ENCODE results near the gene SLC6A7.

SLC6A7 gene

DNA sequence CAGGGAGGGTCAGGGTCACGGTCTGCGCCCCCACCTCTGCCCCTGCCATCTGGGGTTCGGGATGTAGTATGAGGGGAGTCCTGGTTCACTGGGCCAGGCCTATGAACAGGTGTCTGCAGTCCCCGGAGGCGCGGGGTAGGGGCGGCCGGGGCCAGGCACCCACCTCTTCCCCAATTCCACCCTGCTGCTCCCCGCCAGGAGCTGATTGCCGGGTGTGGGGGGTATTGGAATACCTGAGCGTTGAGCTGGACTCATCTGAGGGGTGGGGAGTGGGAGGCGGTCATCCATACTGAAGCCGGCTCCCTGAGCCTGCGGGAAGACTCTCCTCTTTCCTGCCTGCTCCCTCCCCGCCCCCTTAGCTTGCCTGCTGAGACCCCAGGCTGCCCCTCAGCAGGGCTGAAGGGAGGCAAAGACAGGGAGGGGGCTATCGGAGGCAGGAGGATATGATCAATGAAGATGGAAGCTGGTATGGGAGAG lies 679 bp downstream of the SLC6A7 start:
- DNase-seq (ENCODE audit: low read depth in 4 of 4, low spot score in 1 of 4), result no peak

DNA sequence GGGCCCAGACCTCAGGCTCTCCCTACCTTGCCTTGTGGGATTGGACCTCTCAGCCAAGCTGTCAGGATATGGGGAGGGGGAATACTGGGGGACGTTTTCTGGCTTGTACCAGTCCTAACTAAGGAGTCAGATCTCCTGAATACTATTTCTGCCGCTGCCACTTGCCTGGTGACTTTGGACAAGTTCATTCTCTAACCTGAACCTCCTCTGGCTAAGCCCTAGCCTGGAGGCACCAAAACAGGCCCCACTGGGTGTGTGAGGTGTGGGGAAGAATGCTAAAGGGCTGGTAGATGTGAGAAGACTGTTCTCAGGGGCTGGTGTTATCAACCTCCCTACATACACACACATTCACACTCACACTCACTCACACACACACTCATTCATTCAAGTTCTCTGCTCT lies 1.1 kb downstream of the SLC6A7 start:
- DNase-seq (ENCODE audit: low read depth in 4 of 4, low spot score in 1 of 4), result no peak

DNA sequence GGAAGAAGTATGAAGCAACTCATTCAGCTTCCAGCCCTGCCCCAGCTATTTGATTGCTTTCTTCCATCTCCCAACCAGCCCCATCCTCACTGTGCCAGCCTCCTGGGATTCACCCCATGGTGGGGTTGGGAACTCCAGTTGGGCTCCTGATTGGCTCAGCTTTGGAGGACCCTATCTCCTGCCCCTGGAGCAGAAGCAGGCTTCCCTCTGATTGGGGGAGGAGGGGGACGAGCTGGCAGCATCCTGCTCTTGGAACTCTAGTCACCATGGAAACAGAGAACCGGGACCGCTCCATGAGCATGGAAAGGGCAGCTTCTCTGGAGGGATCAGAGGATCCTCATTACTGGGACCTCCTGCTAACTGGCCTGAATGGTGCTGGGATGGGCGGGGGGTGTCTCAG lies 2.6 kb downstream of the SLC6A7 start:
- no peak for DNase-seq (ENCODE audit: low read depth in 4 of 4, low spot score in 1 of 4)

DNA sequence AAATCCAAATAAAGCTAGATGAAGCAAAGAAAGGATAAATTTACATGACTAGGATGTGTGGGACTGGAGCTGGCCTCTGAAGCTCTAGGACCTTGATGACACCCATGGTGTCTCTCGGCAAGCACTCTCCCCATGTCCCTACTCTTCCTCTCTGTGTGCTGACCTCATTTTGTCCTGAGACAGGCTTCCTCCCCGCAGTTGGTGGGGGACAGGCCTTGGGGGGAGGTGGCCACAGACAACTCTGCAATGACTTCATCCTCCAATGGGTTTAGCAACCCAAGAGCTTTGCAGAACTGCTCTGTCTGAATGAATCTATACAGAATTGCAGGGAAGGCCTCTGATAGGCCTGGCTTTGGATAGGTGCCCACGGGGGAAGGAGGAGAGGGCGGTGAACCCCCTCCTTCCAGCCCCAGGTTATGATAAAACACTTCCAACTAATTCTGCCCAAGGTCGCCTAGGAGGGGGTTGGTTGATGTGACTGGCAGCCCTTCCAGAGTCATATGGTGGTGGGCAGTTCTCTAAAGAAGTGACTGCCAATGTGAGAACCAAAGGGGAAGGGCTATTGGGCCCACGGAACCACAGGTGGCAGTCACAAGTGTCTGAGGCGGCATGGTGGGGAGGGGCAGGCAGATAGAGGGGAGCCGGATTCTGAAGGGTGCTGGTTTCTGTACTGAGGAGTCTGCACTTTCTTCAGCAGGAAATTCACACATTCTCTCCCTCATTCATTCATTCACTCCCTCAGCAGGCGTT lies 6.0 kb downstream of the SLC6A7 start:
- DNase-seq (ENCODE audit: low read depth in 4 of 4, low spot score in 1 of 4), result no peak

DNA sequence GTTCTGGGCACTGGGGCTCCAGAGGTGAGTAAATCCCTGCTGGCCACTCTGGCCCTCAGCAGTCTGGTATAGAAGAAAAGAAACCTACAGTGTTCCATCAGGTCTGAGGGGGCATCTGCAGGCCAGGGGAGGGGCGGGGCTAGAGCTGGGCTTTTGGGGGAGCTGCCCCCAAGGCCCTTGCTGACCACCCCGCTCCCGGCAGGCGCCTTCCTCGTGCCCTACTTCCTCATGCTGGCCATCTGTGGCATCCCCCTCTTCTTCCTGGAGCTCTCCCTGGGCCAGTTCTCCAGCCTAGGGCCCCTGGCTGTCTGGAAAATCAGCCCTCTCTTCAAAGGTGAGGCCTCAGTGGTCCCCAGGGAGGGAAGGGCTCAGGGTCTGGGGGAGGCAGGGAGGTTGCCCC lies 6.7 kb downstream of the SLC6A7 start:
- DNase-seq (ENCODE audit: low read depth in 4 of 4, low spot score in 1 of 4), result no peak

DNA sequence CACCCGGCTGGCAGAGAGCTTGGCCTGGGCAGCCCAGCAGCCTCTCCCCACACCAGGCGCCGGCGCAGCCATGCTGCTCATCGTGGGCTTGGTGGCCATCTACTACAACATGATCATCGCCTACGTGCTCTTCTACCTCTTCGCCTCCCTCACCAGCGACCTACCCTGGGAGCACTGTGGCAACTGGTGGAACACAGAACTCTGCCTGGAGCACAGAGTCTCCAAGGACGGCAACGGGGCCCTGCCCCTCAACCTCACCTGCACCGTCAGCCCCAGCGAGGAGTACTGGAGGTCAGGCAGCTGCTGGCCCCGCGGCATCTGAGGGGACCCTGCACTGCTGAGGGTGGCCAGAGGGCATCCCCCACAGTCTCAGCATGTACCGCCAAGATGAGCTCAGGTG lies 7.1 kb downstream of the SLC6A7 start:
- no peak for DNase-seq (ENCODE audit: low read depth in 4 of 4, low spot score in 1 of 4)

DNA sequence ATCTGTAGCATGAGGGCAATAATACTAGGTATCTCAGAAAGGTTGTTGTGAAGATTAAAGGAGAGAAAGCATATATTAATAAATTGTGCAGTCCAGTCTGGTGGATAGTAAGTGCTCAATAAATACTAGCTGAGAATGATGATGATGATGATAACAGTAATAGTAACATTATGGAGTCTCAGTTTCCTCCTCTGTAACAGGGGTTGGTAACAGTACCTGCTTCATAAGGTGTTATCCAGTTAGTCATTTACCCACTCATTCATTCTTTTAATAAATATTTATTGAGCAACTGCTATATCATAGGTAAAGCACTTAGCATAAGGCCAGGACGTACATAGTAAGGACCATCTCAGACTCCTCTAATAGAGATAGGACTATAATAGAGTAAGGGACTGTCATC lies 7.6 kb downstream of the SLC6A7 start:
- no peak for DNase-seq (ENCODE audit: low read depth in 4 of 4, low spot score in 1 of 4)

DNA sequence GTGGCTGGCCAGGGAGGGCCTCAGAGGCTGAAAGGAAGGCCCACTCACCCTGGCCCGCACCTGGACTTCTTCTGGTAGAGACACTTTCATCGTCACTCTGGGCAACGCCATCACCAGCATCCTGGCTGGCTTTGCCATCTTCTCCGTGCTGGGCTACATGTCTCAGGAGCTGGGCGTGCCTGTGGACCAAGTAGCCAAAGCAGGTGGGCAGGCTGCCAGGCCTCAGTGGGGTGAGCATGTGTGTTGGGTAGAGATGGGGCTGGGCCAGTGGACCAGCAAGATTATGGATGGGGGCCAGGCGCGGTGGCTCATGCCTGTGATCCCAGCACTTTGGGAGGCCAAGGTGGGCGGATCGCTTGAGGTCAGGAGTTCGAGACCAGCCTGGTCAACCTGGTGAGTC lies 12.6 kb downstream of the SLC6A7 start:
- no peak for DNase-seq (ENCODE audit: low read depth in 4 of 4, low spot score in 1 of 4)

DNA sequence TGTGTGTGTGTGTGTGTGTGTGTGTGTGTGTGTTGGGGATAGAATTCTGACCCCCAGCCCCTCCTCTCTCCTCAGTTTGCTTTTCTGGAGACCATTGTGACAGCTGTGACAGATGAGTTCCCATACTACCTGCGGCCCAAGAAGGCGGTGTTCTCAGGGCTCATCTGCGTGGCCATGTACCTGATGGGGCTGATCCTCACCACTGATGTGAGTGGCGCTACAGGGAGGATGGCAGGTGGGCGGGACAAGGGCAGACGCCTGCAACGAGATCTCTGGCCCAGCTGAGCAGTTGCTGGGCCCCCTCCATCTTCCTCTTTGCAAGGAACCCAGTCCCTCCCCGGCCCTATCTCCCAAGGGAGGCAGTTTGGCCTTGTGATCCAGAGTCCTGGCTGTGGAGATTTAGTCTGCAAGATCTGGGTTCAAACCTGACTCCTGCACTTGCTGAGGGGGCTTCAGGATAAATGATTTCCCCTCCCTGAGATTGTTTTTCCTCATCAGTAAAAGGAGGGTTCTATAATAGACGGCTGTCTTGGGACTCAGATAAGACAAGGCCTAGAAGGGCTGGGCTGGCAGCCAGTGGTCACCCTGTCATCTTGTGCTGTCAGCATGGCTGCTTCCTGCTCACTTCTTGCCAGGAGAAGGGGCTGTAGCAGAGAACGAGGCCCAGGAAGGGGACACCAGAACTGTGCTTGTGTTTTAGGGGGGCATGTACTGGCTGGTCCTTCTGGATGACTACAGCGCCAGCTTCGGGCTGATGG lies 14.1 kb downstream of the SLC6A7 start:
- no peak for DNase-seq (ENCODE audit: low read depth in 4 of 4, low spot score in 1 of 4)

DNA sequence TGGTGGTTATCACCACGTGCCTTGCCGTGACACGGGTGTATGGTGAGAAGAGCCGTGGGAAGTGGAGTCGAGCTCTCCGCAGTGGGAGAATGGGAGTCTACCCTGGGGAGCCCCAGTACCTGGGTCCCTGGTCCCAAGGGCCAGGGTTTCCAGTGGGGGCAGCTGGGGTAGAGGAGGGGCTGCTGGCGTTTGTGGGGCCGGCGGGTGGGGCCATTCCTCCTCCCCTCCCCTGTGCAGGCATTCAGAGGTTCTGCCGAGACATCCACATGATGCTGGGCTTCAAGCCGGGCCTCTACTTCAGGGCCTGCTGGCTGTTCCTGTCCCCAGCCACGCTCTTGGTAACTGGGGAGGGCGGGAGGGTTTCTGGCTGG lies 14.7 kb downstream of the SLC6A7 start:
- no peak for DNase-seq (ENCODE audit: low read depth in 4 of 4, low spot score in 1 of 4)

DNA sequence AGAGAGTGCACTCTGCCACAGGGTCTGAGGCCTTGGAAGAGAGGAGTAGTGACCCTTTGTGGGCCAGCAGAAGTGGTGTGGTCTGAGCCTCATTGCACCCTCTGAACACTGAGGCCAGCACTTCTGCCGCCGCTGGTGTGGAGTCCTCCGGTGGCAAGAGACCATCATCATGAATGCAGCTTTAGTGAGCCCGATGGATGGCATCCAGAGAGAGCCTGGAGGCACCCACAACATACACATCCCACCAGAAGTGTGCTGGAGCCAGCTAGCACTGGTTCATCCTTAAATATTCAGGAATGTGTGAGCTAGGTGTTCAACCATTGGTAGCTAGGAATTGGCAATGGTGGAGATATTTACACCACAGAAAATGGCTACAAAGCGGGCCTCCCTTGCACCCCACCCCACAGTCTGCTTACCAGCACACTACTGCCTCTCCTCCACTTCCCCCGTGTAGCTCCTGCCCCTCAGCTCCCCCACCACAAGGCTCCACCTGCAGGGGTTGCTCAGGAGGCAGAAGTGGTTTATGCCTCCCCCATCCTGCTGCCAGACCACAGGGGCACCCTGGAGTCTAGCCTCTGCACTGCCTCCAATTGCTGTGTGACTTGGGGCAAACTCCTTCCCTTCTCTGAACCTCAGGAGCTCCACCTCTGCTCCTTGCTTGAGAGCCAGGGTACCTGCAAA lies 16.4 kb downstream of the SLC6A7 start:
- DNase-seq (ENCODE audit: low read depth in 4 of 4, low spot score in 1 of 4), result no peak

DNA sequence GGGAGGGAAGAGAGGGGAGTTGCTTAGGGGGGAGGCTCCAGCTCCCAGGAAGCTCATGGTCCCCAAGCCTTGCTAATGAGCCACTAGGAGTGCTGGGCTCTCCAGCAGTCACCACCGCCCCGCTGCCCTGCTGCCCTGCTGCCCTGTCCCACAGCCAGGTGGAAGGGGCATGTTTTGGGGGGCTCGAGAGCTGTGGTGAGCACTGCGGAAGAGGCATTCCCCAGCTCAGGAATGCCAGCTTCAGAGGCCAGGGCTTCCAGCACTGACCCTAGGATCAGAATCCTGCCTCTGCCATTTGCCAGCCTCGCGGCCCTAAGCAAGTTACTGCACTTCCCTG lies 16.9 kb downstream of the SLC6A7 start:
- no peak for DNase-seq (ENCODE audit: low read depth in 4 of 4, low spot score in 1 of 4)

DNA sequence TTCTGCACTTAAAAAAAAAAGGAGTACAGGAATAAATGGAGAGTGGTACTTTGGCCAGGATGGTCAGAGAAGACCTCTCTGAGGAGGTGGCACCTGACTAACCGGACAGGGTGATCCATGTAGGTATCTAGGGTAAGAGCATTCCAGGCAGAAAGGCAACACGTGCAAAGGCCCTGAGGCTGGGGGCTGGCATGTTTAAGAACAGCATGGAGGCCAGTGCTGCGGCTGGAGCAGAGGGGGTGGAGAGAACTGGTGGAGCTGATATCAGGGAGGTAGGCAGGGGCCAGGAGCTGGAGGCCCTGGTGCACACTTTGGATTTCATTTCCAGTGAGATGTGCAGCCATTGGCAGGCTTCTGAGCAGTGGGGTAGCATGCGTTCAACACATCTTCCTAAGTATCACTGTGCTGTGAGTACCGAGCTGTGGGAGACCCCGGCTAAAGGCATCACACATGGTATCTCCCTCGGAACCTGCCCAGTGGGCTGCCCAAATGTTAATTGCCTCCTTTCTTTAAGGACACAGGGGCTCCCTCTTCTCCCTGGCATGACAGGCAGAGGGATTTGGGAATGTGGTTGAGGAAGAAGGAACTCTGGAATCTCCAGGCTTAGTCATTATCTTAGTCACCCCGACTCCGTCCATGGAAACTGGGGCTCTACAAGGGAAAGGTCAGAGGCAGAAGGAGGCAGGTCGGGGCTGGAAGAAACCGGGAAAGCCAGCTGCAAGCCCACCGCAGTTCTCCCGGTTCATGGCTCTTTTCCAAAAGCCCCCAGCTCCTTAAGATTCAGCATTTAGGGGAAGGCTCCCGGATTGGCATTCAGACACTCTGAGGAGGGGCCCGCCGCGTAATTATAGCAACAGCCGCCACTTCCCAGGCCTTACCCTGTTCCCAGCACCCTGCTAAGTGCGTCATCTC lies 18.6 kb downstream of the SLC6A7 start:
- DNase-seq (ENCODE audit: low read depth in 4 of 4, low spot score in 1 of 4), result no peak

DNA sequence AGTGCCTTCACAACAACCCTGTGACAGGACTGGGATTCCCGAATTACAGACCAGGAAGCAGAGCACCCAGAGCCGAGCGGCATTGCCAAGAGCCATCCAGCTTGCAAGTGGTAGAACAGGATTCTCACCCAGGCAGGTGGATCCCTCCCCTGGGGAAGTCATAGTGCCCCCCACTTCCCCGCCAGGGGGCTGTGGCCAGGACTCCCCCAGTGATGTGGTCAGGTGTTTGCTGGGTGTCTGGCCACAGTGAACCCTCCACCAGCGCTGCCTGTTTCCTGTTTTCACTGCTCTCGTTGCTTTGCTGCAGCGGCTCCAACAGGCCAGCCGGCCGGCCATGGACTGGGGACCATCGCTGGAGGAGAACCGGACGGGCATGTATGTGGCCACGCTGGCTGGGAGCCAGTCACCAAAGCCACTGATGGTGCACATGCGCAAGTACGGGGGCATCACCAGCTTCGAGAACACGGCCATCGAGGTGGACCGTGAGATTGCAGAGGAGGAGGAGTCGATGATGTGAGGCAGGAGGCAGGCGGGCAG lies 19.3 kb downstream of the SLC6A7 start:
- no peak for DNase-seq (ENCODE audit: low read depth in 4 of 4, low spot score in 1 of 4)

DNA sequence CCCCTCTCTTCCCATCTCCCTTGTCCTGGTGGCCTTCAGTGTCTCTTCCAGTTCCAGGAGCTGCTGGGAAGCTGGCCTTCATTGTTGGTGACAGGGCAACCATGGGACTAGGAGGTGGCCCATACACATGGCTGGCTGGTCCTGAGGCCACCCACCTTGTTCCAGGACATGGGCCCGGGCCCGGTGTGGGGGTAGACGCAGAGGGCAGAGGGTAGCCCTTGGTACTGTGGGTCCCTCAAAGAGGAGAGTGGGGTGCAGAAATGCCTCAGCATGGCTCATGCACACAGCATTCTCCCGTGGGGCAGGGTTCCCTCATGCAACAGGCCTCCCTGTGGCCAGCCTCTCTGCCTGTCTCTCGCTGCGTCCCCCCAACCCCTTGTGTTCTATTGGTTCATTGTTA lies 20.8 kb downstream of the SLC6A7 start:
- no peak for DNase-seq (ENCODE audit: low read depth in 4 of 4, low spot score in 1 of 4)

DNA sequence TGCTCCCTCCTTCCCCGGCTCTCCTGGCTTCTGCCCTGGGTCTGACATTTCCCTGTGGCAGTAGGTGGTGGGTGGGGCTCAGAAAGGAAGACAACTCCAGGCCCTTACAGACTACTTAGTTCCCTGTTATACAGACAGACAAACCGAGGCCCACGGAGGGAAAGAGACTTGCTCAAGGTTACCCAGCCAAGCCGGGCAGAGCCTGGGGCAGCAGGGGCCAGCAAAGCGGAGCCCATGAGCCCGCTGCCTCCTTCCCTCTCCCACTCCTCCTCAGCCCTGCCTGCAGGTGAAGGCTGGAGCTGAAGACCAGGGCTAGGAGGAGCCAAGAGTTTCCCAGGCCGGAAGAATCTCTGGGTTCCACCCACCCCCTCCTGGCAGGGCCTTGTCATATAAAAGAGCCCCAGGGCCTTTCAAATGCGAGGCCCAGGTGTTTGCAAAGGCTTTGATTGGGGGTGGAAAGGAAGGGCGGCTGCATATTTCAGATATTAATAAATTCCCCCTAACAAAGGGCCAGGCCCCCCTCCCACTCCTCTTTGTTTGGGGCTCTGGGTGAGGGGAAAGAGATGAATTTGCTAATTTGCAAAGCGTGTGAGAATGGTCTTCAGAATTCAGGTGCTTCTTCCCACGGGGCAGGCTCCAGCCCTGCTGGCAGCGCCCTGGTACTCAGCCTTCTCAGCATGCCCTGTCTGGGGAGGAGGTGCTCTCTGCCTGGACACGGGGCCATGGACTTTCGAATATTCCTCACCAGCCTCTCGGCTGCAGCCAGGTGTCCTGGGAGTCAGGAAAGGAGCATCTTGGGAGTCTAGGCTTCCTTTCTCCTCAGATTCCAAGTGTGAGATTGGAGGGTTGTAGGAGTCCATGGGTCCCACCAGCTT lies 21.5 kb downstream of the SLC6A7 start:
- no peak for DNase-seq (ENCODE audit: low read depth in 4 of 4, low spot score in 1 of 4)

DNA sequence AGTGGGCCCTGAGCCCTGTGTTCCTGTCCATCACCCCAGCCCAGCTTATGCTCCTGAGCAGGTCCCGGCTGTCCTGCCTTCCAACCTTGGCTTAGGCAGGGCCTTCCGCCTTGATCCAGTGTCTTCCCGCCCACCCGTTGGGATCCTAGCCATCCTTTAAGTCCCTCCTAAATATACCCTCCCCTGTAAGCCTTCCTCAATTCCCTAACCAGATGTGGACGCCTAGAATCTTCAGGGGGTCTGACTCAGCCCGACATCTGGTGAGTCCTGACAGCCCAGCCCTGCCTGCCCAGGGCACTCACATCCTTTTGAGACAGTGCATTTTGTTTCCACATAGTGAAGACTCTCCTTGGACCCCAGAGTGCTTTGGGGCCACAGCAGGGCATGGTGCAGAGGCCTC lies 23.7 kb downstream of the SLC6A7 start:
- no peak for DNase-seq (ENCODE audit: low read depth in 4 of 4, low spot score in 1 of 4)

DNA sequence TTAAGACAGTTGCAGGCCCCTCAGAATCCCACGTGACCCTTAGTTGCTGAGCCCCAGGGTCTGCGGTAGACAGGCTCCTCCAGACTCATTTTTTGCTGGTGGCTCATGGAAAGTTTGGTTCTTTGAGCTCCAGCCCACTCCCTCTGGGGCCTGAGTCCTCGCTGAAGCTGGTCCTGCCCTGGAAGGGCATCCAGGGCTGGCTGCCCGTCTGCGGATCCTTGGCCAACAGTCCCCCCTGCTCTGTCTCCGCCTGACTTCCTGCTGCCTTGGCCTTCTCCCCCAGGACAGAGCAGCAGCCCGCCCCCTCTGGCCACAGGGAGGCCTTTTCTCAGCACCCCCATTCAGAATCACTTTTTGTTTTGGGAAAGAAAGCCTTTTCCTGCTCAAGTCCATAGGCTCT lies 24.4 kb downstream of the SLC6A7 start:
- no peak for DNase-seq (ENCODE audit: low read depth in 4 of 4, low spot score in 1 of 4)

DNA sequence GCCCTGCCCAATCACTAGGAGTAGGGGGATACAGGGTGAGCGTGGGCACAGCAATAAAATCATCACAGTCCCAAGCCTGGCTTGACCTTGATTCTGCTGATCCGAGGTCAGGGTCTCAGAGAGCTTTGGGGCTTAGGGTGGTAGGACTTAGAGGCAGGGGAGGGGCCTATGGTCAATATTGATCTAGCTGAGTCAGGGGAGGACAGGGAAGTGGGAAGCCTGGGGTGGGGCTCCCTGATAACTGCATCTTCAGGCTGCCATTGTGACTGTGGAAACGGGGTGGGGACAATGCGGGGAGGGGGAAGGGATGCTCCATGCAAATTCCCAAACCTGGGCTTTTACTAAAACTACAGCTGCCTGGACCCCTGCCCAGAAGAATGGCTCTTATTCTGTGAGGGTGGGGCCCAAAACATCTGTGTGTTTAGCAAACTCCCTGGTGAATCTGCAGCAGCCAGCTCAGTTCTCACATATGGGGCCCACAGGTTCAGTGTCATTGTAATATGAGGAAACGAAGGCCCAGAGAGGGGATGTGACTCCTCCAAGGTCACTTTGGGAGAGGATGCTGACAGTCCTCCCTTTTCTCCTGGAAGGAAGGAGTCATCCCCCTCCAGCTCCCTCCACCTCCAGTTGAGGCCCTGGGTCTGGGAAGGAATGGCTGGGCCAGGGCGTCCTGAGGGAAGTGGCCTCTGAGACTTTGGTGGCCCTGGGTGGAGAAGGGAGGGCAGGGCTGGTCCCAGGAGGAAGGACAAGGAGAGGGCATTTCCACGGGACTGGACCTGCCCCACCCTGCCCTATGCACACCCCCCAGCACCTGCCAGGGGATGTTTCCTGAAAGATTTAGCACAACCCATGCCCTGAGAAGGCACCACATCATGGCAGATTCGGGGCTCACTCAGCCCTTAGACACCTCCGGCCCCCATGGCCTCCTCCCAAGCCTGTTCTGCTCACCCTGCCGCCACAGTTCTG lies 26.4 kb downstream of the SLC6A7 start:
- no peak for DNase-seq (ENCODE audit: low read depth in 4 of 4, low spot score in 1 of 4)
